CD4-positive, alpha-beta T cell treated with Interleukin-12 subunit alpha and Interleukin-12 subunit beta, for 1 hour (primary cell): Measurements from ENCODE around the gene DSG3.
"Not testable (repeated sequence)": the region's sequence is repeated elsewhere in the genome, so short reads cannot be mapped to it uniquely, and the experiment has no call there.

Experiments
- DNase-seq: peaks from one replicate; pipeline ENCODE4 v3.0.0-alpha.2; 2020

The DSG3 gene

GRCh38 chr18:31493171-31493570, 45.6 kb downstream of the DSG3 start:
- no peak for DNase-seq

DNA sequence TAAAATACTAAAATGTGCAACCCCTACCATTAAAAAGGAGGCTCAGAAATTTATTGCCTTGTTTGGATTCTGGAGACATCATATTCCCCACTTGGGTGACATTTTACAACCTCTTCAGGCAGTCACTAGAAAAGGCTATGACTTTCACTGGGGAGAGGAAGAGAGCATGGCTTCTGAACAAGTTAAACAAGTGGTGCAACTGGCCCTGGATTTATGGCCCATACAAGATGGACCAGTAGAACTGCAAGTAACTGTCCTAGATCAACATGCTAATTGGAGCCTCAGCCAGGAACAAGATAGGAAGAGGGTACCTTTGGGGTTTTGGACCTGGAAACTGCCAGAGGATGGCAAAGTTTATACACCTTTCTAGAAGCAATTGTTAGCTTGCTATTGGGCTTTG, 46.4 kb downstream of the DSG3 start:
- no peak for DNase-seq

GRCh38 chr18:31494705-31495244, 47.2 kb downstream of the DSG3 start:
- DNase-seq, result not testable (repeated sequence)

DNA sequence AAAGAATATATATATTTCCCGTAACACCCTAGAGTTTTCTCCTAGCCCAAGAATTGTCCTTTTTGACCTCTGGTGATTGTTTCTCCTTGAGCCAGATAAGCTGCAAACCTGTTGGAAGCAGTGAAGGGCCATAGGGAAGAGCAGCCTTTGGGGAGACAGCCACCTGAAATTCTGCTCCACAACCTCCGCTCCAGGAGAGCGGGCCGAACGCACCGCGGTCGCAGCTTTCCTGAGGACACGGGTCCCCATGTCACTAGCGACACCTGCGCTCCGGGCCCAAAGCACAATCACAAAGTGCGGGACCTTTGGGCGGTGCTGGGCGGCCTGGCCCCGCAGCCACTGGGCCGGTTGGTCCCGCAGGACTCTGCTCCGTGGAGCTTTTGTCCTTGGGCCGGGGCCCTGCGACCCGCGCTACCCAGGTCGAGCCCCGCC, 49.9 kb downstream of the DSG3 start:
- DNase-seq, result no peak

- no peak for DNase-seq
These were observed 50.5 kb downstream of the DSG3 start, which contains the start of gene DSG2 for GRCh38 chr18:31497836-31498573. Gene DSG2, plus strand, starts transcription at chr18:31498177. Its CDS starts 75 bp downstream, at chr18:31498252.

GRCh38 chr18:31498574-31499524, 51.3 kb downstream of the DSG3 start:
- no peak for DNase-seq

- DNase-seq, result no peak
These were observed 52.6 kb downstream of the DSG3 start for GRCh38 chr18:31500051-31500688.

DNA sequence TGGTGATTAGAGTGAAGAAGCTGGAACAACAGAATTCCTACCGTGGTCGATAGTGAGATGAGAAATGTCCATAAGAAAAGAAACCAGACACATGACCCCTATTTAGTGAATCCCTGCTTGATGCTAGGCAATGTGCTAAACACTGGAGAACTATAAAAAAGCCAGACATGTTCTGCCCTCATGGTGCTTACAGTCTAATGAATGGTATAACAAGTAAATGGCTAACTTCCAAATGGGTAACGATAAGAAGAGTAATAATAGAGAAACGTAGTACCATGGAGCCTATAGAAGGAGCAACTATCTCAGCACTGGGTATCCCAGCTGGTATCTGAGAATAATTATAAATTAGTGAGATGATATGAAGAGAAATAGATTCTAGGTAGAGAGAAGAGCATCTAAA, 55.5 kb downstream of the DSG3 start:
- no peak for DNase-seq

GRCh38 chr18:31504455-31505147, 57.1 kb downstream of the DSG3 start:
- no peak for DNase-seq

GRCh38 chr18:31505156-31505555, 57.6 kb downstream of the DSG3 start:
- DNase-seq, result no peak

GRCh38 chr18:31506024-31506742, 58.6 kb downstream of the DSG3 start:
- no peak for DNase-seq

GRCh38 chr18:31507124-31507523, 59.6 kb downstream of the DSG3 start:
- not testable (repeated sequence) for DNase-seq

GRCh38 chr18:31508781-31509180, 61.2 kb downstream of the DSG3 start:
- DNase-seq, result no peak

DNA sequence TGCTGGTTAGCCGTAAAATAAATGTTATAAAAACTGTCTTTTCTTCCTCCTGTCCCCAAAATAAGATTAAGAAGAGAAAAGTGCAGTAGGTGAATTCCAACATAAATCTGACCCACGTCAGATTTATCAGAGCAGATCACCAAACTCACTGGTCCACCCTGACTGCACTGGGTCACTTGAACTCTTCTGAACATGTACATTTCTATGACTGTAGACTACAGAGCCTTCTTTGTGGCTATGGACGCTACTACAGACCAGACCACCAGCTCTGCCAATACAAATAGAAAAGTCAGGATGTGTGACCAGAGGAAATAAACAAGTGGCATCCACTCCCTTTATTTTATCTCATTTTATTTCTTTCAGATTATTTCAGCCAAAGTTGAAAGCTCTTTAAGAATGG, 62.0 kb downstream of the DSG3 start:
- no peak for DNase-seq

- DNase-seq, result no peak
These were observed 62.8 kb downstream of the DSG3 start for GRCh38 chr18:31510319-31510718.

DNA sequence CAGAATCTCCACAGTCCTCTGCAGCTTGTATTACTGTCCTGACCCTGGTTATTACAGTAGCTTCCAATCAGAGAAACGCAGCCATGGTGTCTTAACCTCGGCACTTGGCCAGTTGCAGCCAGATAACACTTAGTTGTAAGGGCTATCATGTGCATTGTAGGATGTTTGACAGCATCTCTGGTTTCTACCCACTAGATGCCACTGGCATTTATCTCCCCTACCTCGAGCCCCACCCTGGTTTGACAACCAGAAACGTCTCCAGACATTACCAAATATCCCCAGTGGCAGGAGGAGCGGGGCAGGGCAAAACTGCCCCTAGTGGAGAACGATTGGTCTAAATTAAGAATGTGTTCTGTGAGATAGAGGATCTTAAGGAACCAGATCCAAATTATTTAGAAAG, 63.6 kb downstream of the DSG3 start:
- DNase-seq, result no peak

DNA sequence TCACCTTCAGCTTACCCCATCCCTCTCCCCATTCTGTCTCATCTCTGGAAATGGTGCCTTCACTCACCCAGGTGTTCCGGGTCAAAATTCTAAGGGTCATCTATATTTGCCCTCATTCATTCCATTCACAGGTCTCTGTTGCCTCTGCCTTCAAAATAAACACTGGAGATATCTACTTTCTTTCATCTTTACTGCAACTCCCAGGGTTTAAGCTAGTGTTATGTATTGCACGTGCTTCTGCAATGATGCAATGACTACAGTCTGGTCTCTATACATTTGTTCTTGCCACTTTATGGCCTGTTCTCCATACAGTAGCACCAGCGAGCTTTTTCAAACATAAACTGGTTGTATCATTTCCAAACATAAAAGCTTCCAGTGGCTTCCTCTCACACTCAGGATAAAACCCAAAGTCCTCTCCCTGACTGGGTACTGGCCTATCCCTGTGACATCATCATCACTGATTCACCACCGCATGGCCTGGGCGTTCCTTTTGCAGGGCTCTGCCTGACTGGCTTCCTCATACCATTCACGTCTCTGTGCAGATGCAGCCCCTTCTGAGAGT, 64.7 kb downstream of the DSG3 start:
- no peak for DNase-seq

DNA sequence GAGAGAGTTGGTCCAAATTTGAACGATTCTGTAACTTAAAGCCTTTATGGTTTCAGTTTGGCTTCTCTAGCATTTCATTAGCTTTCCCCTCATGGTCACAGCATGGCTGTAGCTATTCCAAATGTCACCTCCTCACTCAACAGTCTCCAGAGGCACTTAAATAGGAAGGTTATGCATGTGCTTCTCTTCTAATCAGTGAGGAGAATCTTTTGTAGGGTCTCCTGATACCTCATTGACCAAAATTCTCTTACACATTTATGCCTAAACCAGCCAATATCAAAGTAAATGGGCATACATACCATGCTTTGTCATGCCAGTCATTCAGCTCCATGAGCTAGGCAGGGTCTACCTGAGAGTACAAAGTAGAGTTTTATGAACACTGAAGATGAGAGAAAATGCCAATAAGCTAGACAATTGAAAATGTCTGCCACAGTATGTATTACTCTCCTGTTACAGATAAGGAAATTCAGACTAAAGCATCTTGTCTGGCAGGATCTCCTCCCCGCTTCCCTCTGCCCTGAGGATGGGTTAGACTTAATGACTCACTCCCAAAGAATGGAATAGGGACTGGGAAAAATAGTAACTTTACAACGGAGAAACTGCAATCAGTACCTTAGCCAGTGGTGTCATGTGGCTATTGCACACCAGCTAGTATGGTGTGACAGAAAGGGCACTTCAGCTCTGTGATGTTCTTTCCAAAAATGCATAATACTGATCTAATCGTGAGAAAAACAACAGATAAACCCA, 65.8 kb downstream of the DSG3 start:
- DNase-seq, result no peak

DNA sequence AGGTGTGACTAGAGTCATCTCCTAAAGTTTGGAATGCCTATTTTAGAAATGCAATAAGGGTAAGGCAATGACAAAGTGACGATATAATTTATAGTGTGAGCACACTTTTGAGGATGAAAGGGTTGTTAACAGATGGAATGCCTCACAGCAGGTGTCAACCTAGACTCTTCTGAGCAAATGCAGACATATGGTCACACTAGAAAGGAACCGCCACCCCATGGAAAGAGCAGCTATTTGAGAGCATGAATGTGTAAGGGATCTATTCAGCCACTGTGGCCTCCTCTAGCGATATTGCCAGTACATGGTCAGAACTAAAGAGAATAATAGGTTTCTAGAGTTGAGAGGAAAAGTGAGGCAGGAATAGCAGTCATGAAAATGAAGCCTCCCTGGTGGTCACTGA, 68.9 kb downstream of the DSG3 start:
- DNase-seq, result no peak

DNA sequence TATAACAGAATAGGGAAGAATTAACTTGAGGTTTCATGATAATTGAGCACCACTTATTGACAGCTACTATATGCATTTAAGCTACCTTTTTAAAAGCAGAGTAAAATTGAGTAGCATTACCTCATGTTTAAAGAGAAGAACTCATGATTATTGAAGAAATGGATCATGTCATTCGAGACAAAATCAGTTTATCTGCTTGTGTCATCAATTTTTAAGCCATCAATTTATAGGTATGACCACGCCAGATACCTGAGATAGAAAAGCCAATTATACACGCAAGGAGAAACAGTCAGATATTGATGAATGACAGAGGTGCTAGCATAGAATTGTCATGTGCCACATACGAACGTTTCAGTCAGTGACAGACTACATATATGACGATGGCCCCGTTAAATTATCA, 78.8 kb downstream of the DSG3 start:
- DNase-seq, result no peak
